GM19395 (cell line): ENCODE measurements around the gene KRT86.
"Not testable (repeated sequence)": the region's sequence is repeated elsewhere in the genome, so short reads cannot be mapped to it uniquely, and the experiment has no call there.

Experiments
- ATAC-seq: cut with Tn5 transposase; IDR thresholded peaks from one replicate; pipeline ENCODE4 v1.9.1; 2021; ENCODE audit warnings: mild to moderate bottlenecking, moderate library complexity; ENCODE audit not compliant: unreplicated experiment

KRT86 gene

GRCh38 chr12:52290483-52291134 is 16.2 kb downstream of the KRT86 start:
- not testable (repeated sequence) for ATAC-seq

GRCh38 chr12:52291267-52291935 is 17.0 kb downstream of the KRT86 start, which contains the start of gene KRT81:
Gene KRT81 (minus strand): TSS chr12:52291534. CDS start chr12:52291465, 69 bp downstream.
- no peak for ATAC-seq

GRCh38 chr12:52293926-52294325 is 19.5 kb downstream of the KRT86 start:
- ATAC-seq = no peak

DNA sequence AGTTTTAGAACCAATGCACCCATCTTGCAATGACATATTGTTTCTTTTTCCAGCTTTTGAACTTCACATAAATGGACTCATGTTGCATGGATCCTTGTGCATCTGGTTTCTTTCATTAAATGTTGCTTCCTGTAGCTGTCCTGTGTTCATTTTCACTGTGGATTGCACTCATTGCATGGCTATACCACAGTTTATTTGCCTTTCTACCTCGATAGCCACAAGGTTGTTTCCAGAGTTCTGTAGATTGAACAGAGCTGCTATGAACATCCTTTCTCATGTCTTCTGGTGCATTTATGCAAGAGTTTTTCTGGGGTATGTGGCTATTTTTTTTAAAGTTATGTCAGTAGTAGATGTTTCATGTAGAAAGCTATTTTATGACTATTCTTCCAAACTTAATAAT is 20.4 kb downstream of the KRT86 start:
- no peak for ATAC-seq

- ATAC-seq = no peak
Measured at GRCh38 chr12:52295663-52296062, 21.2 kb downstream of the KRT86 start.

DNA sequence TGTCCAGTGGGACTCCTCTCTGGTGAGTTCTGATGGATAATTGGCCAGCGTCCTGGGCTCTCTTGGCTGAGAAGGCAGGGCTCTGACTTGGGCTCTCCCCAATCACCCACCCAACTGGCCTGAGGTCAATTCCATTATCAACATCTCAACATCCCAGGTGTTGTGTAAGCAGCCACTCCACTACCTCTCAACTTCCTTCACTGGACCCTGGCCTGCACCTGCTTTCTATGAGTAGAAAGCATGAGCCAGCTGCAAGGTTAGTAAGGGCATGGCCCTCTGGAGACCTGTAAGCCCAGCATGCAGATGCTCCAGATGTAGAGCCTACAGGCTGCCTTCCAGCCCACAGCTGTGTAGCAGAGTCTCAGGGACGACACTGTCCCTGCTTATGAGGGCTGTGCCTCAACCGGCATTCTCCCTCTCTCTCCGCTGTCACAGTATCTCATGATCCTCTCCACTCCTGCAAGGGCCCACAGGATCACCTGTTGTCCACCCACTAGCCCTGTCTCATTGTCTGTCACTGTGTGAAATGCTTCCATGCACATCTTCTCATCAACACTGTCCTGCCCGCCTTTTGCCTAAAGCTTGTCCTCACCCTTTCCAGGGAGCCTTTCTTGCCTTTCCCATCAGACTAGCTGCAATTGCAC is 22.2 kb downstream of the KRT86 start:
- ATAC-seq = no peak

DNA sequence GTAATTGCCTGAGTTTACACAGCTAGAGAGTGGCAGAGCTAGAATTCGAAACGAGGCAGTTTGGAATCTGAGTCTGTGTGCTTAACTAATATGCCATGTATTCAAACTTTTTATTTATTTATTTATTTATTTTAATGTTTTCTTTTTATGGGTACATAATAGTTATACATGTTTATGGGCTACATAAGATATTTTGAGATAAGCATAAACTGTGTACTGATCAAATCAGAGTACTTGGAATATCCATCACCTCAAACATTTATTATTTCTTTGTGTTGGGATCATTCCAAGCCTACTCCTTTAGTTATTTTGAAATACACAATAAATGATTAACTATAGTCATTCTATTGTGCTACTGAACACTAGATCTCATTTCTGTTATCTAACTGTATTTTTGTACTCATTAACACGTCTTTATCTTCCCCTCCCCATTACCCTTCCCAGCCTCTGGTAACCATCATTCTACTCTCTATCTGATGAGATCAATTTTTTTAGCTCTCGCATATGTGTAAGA is 24.3 kb downstream of the KRT86 start:
- no peak for ATAC-seq

DNA sequence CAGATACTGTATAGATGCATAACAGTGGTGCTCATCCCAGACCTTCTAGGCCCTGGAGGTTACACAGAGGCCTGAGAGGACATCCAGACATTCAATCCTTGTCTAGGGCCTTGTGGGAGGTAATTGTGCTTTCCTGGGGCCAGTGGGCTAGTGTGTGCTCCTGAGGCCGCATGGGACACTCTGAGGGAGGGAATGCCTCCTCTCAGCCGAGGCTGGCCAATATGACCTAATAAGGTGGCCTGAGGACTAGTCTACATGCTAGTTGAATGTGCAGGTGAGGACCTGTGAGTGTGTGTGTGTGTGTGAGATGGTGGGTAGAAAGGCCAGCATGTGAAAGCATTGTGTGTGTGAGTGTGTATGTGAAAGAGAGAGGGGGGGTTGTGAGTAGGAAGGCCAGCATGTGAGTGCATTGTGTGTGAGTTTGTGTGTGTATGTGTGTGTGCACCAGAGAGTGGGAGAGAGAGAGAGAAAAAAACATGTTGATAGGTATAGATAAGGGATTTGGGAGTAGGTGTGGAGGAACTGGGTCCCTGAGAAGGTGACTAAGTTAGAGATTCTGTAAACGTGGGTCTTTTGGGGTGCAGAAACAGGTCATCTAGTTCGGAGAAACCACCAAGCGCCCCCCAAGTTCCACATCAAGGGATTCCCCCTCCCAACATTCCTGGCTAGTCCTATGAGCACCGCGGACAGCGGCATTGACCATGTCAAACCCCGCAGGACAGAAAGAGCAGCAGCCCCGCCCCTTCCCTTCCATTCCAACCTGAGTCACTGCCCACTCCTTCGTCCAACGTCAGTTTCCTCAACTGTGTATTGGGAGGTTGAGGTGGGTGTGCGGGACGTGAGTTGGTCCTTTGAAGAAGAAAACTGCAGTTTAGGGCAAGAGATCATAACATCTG is 26.6 kb downstream of the KRT86 start:
- no peak for ATAC-seq

DNA sequence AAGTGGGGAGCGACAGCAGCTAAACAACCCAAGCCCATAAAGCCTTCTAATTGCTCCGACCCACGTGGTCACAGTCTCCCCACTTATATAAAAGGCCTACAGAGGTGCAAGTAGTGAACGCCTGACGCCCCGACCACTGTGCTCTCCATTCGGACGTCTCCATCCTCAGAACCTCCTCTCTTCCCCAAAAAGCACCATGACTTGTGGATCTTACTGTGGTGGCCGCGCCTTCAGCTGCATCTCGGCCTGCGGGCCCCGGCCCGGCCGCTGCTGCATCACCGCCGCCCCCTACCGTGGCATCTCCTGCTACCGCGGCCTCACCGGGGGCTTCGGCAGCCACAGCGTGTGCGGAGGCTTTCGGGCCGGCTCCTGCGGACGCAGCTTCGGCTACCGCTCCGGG is 27.3 kb downstream of the KRT86 start:
- not testable (repeated sequence) for ATAC-seq

GRCh38 chr12:52302242-52302914 is 27.9 kb downstream of the KRT86 start:
- ATAC-seq = not testable (repeated sequence)

DNA sequence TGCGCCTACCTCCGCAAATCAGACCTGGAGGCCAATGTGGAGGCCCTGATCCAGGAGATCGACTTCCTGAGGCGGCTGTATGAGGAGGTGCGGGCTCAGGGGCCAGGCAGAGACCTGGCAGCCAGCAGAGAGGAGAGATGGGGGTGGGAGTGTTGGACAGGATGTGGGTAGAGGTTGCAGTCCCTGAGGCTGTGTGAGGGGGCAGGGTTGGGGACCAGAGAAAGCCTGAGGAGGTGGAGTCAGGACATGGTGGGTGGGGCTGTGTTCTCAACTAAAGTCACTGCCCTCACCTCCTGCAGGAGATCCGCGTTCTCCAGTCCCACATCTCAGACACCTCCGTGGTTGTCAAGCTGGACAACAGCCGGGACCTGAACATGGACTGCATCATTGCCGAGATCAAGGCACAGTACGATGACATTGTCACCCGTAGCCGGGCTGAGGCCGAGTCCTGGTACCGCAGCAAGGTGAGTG is 30.5 kb downstream of the KRT86 start:
- peak; percentile 92 for ATAC-seq

GRCh38 chr12:52305921-52306705 is 31.7 kb downstream of the KRT86 start:
- no peak for ATAC-seq

- ATAC-seq = no peak
Measured at GRCh38 chr12:52306731-52307130, 32.3 kb downstream of the KRT86 start.

- no peak for ATAC-seq
Measured at GRCh38 chr12:52307836-52308805, 33.7 kb downstream of the KRT86 start.

DNA sequence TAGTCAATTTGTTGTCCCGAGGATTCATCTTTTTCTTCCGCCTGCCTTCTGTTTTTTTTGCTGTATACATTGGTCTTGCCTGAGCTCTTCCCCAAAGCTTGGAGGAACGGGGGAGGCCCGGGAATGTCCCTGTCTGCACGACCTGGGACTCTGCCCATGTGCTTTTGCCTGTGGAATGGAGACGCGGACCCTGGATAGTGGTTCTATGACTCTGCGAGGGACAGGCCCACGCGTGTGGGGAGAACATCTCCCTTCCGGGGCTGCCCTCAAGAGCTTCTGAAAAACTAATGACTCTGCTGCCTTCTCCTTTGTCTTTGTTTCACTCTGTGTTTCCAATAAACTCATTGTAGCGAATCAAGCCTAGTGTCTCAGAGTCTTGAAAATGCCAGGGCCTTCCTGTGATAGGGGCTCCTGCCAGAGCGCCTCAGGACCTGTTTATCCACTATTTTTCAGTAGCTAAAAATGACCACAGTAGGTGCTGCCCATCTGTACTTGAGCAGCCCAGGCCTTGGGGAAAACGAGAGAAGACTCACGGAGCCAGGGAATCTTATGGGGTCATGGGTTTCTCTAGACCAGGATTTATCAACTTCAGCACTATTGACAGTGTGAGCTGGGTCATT is 34.5 kb downstream of the KRT86 start:
- ATAC-seq = no peak

DNA sequence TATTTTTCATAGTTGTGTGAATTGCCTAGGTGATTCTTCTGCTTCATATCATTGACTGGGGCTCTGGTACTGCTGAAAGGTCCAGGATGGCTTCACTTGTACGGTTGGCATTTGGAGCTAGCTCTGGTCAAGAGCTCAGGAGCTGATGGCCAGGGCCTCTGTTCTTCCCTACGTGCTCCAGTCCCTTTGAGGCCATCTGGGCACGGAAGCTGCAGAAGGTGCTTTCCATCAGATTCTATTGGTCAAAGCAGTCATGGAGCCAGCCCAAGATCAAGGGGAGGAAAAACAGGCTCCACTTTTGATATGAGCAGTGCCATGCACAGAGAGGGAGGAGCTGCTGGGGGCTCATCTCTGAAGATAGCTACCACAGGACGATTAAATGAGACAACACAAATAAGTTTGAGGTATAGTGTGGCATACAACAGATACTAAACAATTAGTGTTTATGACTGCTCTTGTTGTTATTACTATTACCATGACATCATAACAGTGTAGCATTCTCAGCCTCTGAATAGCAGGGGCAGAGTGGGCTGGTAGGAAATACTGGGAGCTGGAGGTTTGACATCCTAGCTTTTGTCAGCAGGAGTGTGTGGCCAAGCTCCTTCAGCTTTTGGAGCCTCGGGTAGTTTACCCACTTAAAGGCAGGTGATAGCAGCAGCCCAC is 36.3 kb downstream of the KRT86 start:
- no peak for ATAC-seq

DNA sequence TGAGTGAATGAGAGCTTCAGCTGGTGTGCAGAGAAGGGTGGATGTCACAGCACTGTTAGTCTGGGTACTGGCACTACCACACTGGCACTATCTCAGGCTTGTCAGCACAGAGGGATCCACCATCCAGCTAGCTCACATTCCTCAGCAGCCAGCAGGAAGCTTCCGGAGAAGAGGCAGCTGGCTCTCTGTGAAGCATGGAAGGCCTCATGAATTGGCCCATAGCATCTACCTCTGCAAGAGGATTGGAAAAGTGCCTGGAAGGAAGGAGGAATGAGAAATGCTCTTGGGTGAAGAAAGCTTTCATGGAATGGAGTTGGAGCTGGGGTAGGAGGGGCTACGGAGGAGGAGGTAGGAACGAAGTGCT is 36.8 kb downstream of the KRT86 start:
- ATAC-seq = no peak
